GM21381 (cell line): ENCODE results near the gene CD22.
"Not testable (repeated sequence)": the region's sequence is repeated elsewhere in the genome, so short reads cannot be mapped to it uniquely, and the experiment has no call there.

Source experiments
- ATAC-seq: cut with Tn5 transposase; IDR thresholded peaks from one replicate; pipeline ENCODE4 v1.9.1; 2021; ENCODE audit warnings: mild to moderate bottlenecking, moderate library complexity; ENCODE audit not compliant: unreplicated experiment

The CD22 gene

GRCh38 chr19:35328851-35329285 lies at the start of gene CD22:
Gene CD22 (plus strand): TSS chr19:35329187. CDS start chr19:35332041, 2,854 bp downstream.
- no peak for ATAC-seq

GRCh38 chr19:35279374-35279773 lies 49.6 kb upstream of the CD22 start:
- no peak for ATAC-seq

- no peak for ATAC-seq
These were observed 48.8 kb upstream of the CD22 start for GRCh38 chr19:35279985-35280821.

- ATAC-seq: no peak
These were observed 47.7 kb upstream of the CD22 start for GRCh38 chr19:35281303-35281702.

GRCh38 chr19:35284153-35285094 lies 44.6 kb upstream of the CD22 start:
- ATAC-seq: no peak

GRCh38 chr19:35285095-35285449 lies 43.9 kb upstream of the CD22 start:
- ATAC-seq: no peak

GRCh38 chr19:35285465-35285864 lies 43.5 kb upstream of the CD22 start:
- ATAC-seq: not testable (repeated sequence)

- ATAC-seq: not testable (repeated sequence)
These were observed 42.9 kb upstream of the CD22 start for GRCh38 chr19:35286101-35286500.

GRCh38 chr19:35287713-35288112 lies 41.3 kb upstream of the CD22 start:
- ATAC-seq: no peak

GRCh38 chr19:35288331-35288730 lies 40.7 kb upstream of the CD22 start:
- ATAC-seq: no peak

- ATAC-seq: no peak
These were observed 40.1 kb upstream of the CD22 start for GRCh38 chr19:35288906-35289305.

- ATAC-seq: no peak
These were observed 38.4 kb upstream of the CD22 start for GRCh38 chr19:35290381-35291127.

- no peak for ATAC-seq
These were observed 37.7 kb upstream of the CD22 start for GRCh38 chr19:35291259-35291658.

GRCh38 chr19:35291916-35292315 lies 37.1 kb upstream of the CD22 start, which contains the start of gene MAG:
Gene MAG (plus strand): TSS chr19:35292161. CDS start chr19:35295409, 3,248 bp downstream.
- ATAC-seq: no peak

- ATAC-seq: no peak
These were observed 36.3 kb upstream of the CD22 start for GRCh38 chr19:35292421-35293362.

- ATAC-seq: no peak
These were observed 35.6 kb upstream of the CD22 start for GRCh38 chr19:35293363-35293739.

GRCh38 chr19:35293808-35294207 lies 35.2 kb upstream of the CD22 start:
- ATAC-seq: no peak

- no peak for ATAC-seq
These were observed 34.7 kb upstream of the CD22 start for GRCh38 chr19:35294328-35294727.

- no peak for ATAC-seq
These were observed 33.9 kb upstream of the CD22 start for GRCh38 chr19:35294859-35295791.
